Measurements from ENCODE around the gene OR2F1.
"Not testable (repeated sequence)": the region's sequence is repeated elsewhere in the genome, so short reads cannot be mapped to it uniquely, and the experiment has no call there.

The OR2F1 gene

DNA sequence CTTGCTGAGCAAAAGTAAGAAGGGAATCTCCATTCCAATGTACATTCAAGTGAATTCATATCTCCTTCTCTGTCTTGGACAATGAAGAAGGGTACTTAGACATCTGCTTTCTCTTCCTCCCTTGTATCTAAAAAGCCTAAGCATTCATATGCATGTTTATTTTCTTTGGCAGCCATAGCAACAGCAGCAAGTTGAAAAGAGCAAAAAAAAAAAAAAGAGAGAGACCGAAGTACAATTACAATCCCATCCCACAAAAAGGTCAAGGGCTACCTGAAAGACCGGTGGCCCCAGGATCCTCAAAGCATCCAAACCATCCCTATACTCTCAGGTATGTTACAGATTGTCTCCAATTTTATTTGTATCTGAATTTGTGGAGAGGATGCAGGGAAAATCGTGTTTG lies 4.1 kb downstream of the OR2F1 start:
- DNase-seq = no peak

DNA sequence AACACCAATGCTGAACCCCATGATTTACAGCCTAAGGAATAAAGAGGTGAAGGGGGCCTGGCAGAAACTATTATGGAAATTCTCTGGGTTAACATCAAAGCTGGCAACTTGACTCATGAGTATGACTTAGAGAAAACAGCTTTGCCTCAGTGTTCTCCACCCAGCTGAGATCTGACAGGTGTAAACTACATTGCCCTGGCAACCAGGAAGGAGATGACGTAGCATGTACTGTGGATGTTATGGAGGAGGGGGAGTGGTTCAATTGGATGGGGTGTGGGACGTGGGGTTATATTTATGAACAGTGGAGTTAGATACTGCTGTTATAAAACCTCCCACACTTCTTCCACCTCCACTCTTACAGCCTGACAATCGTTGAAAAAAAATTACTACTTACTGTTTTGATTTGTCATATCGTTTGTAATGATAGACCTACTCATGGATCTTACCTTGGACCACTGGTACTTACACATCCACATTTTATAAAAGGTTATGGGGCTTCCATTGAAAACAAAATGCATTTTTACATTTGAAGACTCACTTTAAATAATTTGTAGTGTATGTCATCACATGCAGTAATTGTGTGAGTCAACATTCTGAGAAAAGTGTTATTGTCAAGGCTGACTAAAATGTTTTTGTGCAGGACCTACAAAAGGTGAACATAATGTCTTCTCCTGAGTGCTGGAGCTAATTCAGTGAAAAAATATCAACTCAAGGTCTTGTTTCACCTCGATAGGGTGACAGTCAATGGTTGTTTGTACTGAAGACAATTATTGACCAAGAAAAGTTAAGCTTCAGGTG lies 6.4 kb downstream of the OR2F1 start:
- no peak for DNase-seq

DNA sequence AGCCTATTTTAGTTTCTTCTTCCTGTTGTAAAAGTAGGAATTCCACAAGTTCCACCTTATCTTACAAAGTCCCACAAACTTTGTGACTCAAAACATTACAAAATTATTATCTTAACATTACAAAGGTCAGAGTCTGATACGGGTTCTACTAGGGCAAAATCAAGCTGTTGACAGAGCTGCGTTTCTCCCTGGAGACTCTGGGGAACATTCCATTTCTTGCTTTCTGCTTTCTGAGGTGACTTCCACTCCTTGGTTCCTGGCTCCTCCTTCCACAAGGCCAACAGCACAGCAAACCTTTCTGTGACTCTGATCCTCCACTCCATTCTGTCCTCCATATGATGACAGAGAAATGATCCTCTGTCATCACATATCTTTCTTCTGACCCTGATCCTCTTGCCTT lies 10.6 kb downstream of the OR2F1 start:
- no peak for DNase-seq

DNA sequence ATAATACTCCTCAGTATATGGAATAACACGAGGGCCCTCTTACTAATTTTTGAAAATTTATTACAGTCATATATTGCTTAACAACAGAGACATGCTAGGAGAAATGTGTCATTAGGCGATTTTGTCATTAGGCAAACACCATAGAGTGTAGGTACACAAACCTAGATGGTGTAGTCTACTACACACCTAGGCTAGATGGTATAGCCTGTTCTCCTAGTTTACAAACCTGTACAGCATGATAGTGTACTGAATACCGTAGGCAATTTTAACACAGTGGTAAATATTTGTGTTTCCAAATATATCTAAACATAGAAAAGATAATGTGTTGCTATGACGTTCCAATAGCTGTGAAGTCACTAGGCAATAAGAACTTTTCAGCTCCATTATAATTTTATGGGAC lies 12.8 kb downstream of the OR2F1 start:
- DNase-seq = no peak

DNA sequence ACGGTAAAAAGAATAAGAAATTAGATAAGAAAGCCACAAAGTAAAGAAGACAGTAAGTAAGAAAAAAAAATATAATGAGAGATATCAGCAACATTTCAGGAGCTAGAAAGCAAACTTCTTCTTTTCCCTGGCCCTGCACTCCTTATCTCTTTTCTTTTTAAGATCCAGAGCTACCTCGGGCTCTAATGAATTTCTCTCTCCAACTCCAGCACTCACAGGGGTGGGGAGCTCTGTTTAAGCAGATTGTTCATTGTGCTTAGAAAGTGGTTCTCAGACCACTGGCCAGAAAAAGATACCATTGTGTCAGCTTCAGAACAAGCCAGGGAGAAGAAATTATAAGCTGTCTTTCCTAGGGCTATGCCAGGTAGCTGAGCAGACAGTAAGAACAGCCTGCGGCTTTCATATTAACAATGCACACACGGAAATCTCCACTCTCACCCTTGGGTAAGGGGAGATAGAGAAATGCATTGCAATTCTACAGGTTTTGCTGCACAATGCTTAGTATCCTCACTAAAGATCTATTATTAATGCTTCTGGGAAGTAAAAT lies 19.3 kb downstream of the OR2F1 start:
- no peak for DNase-seq

DNA sequence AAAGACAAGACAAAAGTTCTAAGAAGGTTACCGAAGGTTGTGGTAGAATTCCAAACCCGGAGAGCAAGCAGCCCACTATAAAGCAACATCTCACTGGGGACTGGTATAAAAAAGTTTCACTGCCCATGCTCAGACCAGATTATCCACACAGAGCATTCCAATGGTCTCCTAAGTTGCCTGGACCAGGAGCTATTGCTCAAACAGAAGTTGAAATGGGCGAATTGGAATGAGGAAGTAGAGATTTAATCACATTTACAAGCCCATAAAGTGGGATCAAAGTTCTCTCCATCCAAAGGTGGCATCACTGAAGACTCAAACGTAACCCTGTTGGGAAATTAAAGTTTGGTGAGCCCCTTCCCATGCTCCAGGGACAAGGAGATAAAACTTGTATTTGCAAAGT lies 19.8 kb downstream of the OR2F1 start:
- no peak for DNase-seq

DNA sequence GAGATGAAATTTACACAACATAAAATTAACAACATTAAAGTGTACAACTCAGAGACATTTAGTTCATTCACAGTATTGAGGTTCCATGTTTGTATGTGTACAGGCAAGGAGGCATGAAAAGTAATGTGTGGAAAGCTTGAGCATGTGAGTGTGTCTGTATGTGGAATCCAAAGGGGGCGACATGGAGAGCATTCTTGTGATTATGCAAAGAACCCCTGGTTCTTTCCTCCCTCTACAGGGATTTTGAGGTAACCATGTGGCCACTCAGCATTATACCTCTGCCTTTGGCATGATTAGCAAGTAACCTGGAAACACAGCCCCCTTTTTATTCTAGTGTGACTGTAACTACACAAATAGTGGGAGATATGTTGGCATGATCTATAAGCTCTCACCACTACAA lies 21.0 kb downstream of the OR2F1 start:
- DNase-seq = no peak

DNA sequence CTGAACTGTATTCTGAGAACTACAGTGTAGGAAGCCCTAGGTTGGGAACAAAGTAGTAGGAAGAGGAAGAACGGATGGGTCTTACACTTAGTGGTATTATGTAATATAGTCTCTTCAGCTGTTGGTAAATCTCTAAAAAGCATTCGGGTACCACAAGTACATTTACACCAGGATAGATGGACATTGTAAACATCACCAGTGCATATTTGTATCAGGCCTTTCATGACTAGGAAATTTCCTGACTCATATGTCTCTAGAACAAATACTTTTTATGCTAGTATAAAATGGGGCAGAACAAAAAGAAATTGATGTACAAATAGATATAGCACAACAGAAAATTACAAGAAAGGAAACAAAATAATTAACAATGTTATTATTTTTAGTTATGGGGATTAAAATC lies 23.9 kb downstream of the OR2F1 start:
- no peak for DNase-seq

DNA sequence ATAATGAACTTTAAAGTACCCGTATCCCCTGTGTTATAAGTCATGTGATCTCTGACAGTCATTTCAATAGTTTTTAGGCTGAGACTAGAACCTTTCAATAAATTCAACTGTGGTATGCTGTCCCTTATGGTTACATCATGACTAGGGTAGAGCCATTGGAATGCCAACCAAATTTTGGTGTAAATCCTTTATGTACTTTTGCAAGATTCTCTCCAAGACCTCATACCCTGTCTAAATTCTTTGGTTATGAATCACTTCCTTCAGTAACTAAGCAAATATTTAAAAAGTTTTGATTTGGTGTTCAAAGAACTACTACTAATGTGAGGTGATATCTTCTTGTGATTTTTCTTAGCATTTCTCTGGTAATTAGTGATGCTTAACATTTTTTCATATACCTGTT lies 24.7 kb downstream of the OR2F1 start:
- DNase-seq = no peak

DNA sequence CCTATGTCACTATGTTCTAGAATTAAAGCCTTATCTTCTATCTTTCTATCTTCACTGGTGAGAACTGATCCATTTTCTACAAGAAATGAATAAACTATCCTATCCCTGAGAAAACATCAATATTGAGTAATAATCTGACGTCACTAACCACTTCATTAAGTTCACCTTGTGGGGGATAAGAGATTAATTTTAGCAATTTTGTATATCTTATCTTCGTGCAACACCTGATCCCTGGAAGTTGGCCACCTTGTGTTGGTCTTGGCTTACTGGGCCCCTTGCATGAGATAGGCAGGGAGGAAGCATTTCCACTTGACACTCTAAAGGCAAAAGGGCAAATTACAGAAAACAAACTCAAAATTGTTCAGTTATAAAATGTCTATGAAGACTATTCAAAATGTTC lies 25.4 kb downstream of the OR2F1 start:
- no peak for DNase-seq

DNA sequence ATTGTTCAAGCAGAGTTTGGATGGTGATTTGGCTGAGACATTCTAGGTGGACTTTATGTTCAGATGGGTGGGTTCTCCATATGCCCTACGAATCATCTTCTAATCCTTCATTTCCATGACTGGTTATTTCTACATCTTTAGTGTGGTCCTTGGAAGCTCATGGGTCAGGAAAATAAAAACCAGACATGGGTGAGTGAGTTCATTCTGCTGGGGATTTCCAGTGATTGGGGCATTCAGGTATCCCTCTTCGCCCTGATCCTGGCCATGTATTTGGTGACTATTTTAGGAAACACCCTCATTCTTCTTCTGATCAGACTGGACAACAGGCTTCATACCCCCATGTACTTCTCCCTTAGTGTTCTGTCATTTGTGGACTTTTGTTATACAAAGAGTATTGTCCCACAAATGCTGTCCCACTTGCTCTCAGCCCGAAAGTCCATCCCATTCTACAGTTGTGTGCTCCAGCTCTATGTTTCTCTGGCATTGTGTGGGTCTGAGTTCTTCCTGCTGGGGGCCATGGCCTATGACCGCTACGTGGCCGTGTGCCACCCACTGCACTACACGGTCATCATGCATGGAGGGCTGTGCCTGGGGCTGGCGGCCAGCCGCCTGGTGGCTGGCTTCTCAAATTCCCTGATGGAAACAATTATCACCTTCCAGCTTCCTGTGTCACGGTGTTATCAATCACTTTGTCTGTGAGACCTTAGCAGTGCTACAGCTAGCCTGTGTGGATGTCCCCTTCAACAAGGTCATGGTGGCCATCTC lies 26.3 kb downstream of the OR2F1 start:
- DNase-seq = no peak

DNA sequence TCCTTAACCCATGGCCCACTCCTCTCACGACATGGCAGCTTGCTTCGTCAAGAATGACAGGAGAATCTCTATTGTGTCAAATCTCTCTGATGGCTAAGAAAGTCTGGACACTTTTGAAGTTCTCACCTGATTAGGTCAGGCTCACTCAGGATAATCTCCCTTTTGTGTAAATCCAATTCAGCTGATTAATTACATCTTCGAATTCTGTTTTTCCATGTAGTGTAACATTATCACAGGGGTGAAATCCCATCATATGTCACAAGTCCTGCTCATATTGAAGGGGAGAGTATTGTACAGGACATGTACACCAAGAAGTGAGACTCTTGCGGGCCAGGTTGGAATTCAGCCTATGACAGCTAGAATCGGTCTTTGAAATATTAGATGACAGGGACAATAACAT lies 29.3 kb downstream of the OR2F1 start:
- DNase-seq = no peak

DNA sequence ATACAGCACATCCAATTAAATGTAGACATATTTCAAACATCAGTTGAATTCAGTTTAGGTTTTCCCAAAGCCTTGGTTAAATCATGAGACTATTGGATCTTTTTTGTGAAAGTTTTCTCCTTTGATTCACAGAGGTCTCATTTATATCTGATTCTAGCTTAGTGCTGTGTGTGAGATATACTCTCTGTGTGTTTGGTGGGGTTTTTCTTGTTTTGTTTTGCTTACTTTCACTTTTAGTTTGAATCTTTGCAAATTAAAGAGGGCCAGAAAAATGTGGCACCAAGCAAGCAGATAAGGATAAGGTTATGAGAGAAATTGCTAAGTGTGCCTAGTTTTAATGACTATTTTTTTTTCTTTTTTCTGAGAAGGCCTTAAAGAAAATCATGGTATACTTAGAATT lies 32.9 kb downstream of the OR2F1 start:
- no peak for DNase-seq

DNA sequence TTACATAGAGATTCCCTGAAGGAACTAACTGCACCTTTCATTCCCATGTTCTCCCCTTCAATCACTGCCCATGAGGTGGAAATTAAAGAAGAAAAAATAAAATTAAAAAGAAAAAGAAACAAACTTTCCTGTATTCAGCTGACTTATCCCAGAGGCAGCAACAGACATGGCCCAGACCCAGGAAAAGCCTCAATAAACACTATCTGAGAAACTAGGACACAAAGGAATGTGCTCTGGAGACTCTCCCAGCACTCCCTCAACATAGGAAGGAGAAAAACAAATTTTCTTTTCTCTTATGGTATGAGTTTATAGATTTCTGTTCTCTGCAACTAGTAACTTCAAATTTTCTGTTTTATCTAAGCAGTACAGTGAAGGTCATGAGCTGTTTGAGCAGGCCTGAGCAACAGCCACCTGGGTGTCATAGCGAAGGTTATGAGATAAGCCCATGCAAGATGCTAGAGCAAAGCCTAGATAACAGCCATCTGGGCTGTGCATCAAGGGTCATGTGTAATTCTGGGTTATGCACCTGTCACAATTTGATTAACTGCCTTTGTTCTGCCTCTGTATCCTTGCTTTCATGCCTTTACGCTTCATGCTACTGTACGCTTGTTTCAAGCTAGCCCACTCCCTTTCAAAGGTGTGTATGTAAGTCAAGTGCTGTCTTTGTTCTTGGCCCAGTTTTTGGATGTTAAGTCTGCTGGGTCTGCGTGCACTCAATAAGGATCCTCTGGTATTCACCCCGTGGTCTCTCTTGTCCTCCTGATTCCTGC lies 34.5 kb downstream of the OR2F1 start:
- DNase-seq = no peak

DNA sequence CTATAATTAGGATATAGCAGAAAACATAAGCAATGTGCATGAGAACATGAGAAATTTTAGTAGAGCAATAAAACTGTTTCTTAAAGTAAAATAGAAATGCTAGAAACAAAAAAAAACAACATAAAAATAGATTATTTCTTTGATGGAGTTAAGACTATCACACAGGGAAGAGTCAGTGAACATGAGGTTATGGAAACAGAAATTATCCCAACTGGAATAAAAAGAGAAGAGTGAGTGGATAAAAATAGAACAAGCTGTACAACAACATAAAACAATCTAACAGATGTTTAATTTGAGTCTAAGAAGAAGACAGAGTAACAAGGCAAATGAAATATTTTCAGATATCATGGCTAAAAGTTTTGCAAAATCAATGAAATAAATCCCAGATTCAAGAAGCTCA lies 38.0 kb downstream of the OR2F1 start:
- DNase-seq = no peak

DNA sequence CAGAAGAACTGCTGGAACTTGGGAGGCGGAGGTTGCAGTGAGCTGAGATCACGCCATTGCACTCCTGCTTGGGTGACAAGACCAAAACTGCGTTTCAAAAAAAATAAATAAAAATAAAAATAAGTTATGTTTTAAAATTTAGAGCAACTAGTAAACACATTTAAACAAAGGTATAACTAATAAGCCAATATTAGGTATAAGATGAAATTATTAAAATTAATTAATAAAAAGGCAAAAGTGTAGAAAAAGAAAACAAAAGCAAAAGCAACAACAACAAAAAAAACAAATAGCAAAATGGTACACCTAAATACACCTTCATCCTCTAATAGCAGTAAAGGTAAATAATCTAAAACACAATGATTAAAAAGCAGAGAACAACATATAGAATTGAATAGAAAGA lies 39.3 kb downstream of the OR2F1 start:
- DNase-seq = no peak

DNA sequence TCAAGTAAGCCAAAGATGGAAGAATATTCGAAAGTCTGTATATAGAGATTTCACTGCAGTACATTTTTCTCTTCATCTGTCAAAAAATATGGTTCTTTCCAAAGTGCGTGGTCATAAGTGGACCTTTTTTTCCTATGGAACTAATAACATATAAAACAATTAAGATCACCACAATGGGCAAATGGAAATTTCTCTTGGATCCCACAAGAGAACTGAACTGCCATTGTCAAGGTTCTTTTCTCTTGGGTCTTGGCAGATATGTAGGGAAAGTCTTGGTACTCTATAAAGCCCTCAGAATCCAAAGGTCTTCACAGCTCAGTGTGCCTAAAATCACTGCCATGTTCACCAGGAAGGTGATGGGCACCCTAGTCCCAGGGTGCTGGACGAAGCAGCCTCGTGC lies 45.4 kb downstream of the OR2F1 start, which contains the start of gene OR6B1:
OR6B1 (plus strand) TSS at position 301 of the 400 bp plus-strand sequence. CDS start 3,677 bp downstream, outside the sequence.
- DNase-seq = no peak

DNA sequence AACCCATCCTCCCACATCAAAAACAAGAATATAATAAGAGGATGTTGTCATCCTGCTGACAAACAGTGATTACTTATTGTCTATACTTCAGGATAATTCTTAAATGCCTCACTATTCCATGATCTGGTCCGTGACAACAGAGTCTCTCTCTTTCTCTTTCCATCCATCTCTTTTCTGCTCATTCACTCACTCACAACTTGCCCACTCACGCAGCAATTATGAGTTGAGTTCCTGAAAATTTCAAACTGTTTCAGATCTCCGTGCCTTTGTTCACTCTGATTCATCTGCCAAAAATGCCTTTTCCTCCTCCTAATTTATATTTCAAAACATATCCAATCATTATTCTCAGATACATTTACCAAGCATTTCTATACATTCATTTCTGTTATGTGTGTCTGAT lies 46.9 kb downstream of the OR2F1 start:
- DNase-seq = no peak

DNA sequence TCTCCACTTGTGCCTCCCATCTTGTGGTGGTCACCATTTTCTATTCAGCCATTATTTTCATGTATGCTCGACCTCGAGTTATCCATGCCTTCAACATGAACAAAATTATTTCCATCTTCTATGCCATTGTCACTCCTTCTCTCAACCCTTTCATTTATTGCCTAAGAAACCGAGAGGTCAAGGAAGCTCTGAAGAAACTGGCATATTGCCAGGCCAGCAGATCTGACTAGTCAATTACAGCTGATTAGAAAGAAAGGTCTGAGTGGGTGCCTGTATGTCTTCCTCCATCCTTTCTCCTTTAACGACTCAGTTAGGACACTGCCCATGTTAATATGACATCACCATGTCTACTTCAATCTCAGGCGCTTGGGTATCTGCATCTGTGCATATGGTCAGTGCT lies 50.1 kb downstream of the OR2F1 start:
- DNase-seq = no peak

DNA sequence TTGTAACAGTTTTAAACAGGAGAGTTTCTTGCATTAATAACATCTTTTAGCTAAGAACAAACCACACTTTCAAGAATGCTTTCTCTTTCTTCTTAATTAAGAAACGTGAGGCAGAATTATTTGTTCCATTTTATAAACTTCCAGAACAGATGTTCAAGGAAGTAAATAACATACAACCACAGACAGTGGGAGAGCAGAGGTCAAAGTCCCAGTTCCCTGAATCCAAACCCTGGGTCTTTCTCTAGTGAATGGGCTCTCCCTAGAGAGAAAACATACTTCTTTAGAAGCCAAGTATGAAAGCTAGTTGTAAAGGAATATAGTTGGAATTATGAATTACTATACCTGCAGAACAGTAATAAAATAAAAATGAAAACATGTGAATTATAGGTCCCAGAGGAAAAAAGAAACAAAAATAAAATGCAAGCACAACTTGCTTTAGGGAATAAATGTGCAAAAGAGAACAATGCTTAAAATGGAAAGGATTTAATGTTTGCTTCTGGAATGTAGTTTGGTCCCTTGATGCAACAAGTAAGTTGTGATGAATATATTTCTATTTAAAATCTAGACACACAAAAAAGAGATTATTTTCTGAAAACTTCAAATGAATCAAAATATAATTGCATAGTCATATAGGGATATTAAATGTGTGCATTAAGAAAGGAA lies 51.5 kb downstream of the OR2F1 start:
- DNase-seq = no peak

DNA sequence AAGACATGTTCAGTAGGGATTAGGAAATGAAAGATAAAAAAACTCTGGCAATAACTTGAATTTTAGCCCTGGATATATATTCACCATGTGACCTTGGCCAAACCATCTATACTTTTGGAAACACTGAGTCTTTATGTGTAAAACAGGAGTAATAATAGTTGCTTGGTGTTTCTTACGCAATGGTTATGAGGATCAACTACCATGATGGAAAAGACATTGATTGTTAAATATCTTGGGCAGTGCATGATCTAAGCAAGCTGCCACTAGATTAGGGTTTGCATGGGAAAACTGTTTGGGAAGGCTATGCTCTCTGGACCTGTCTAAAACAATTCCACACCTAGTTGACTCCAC lies 52.0 kb downstream of the OR2F1 start:
- DNase-seq = no peak

DNA sequence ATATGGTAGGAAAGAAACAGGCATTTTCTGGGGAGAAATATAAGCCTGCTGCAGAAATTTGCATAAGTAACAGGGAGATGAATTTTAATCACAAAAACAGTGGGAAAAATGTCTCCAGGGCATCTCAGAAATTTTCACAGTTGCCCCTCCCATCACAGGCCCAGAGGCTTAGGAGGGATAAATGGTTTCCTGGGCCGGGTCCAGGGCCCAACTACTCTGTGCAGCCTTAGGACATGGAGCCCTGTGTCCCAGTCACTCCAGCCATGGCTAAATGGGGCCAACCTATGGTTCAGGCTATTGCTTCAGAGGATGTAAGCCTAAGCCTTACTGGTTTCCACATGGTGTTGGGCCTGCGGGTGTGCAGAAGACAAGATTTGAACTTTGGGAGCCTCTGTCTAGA lies 54.7 kb downstream of the OR2F1 start:
- DNase-seq = no peak

DNA sequence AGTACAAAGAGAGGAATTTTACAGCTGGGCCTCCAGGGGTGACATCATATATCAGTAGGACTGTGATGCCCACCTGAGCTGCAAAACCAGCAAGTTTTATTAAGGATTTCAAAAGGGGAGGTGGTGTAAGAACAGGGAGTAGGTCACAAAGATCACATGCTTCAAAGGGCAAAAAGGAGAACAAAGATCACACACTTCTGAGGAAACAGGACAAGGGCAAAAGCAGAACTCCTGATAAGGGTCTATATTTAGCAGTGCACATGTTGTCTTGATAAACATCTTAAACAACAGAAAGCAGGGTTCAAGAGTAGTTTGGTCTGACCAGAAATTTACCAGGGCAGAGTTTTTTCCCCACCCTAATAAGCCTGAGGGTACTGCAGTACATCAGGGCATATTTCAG lies 55.4 kb downstream of the OR2F1 start:
- DNase-seq = not testable (repeated sequence)
